Ovary (tissue), 3 donors: ENCODE data around the gene CFAP97D2.

Source experiments
- EP300 ChIP-seq: sonication (generic); formaldehyde crosslinking; IDR thresholded peaks from one replicate; pipeline ENCODE4 v1.6.1; 2017; ENCODE audit warnings: antibody characterized with exemption
- POLR2A ChIP-seq: fragments of 450-650 bp; IDR thresholded peaks from one replicate; pipeline ENCODE4 v1.6.1; 2017; ENCODE audit warnings: antibody characterized with exemption, mild to moderate bottlenecking, moderate library complexity
- TF ChIP-seq, protein P1 (sequence below), 3 donors: fragments of 450-650 bp in 2 of 3; fragments of 200-600 bp in 1 of 3; IDR thresholded peaks; one replicate each; pipeline versions ENCODE4 v1.5.1 to v1.8.0; 2016 to 2022; ENCODE audit warnings: antibody characterized with exemption in 3 of 3, mild to moderate bottlenecking in 1 of 3
- donor health status: DM: no; HTN: no; CAD: no.

DNA sequence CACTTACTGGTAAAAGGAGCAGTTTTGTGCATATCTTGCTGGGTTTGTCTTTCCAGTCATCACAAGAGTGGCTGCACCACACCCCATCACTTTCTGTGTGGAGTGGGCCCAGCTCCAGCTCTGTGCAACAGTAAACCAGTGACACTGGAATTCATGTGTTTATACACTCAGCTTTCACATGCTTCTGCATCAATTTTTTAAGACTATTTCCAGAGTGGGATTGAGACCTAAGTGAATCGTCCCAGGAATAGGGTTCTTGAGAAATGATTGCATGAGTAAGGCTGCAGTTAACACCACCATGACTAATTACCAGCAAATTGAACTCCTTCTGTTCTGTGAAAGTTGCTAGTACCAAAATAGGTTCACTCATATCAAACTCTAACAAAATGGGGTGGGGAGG, 5.3 kb upstream of the CFAP97D2 start:
- TF ChIP-seq EP300 (no peak), POLR2A (no peak)
- TF ChIP-seq, protein P1, sequence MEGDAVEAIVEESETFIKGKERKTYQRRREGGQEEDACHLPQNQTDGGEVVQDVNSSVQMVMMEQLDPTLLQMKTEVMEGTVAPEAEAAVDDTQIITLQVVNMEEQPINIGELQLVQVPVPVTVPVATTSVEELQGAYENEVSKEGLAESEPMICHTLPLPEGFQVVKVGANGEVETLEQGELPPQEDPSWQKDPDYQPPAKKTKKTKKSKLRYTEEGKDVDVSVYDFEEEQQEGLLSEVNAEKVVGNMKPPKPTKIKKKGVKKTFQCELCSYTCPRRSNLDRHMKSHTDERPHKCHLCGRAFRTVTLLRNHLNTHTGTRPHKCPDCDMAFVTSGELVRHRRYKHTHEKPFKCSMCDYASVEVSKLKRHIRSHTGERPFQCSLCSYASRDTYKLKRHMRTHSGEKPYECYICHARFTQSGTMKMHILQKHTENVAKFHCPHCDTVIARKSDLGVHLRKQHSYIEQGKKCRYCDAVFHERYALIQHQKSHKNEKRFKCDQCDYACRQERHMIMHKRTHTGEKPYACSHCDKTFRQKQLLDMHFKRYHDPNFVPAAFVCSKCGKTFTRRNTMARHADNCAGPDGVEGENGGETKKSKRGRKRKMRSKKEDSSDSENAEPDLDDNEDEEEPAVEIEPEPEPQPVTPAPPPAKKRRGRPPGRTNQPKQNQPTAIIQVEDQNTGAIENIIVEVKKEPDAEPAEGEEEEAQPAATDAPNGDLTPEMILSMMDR (IDR thresholded peaks at IDR 0.05), result no peak
